Endothelial cell of umbilical vein (primary cell): ENCODE results near the gene NR6A1. TPM values are rescaled to one million over a fixed set of nuclear protein-coding genes. Genes with fewer than 3 reads are reported as not detected.

ENCODE experiments used
- BruUV-seq: library from RNA; stranded (reverse); fragments of 400-500 nt; replicated peaks from 2 replicates; lab custom pipeline; 2021; lab: Mats Ljungman, UMichigan
- CTCF ChIA-PET: fragments of 300-600, 350-600 bp; sonication (Branson Sonifier 250); formaldehyde crosslinking; loops from one replicate; lab custom pipeline; 2021; ENCODE audit warnings: antibody characterized with exemption, inconsistent platforms; lab: Charles Lee
- POLR2A ChIA-PET: fragments of 300-600, 350-600 bp; sonication (Branson Sonifier 250); formaldehyde crosslinking; loops from one replicate; lab custom pipeline; 2021; ENCODE audit warnings: antibody characterized with exemption, inconsistent platforms; lab: Charles Lee
- DNase-seq: peaks from one replicate; pipeline ENCODE4 v3.0.0-alpha.2; 2011; ENCODE audit warnings: low read depth, low spot score
- FAIRE-seq: peaks from 2 replicates; lab custom pipeline; 2011; peaks lifted over from hg19 to GRCh38; lab: Jason Lieb, UNC
- H2AFZ ChIP-seq: 2 replicates; pipeline ENCODE4 v1.6.0; 2012; ENCODE audit warnings: low read depth, low read length, control low read depth, inconsistent platforms
- H3K27ac ChIP-seq: 2 replicates; pipeline ENCODE4 v1.5.1; 2011; ENCODE audit warnings: low read depth, mild to moderate bottlenecking, control low read depth, low read length, moderate library complexity; ENCODE audit not compliant: insufficient read depth
- H3K27me3 ChIP-seq, 2 experiments: 2 replicates each; pipeline versions ENCODE4 v1.6.0 to v1.6.1; 2011; ENCODE audit warnings: low read length in 2 of 2, mixed read lengths in 1 of 2; ENCODE audit not compliant: control insufficient read depth in 2 of 2, insufficient read depth in 2 of 2
- H3K36me3 ChIP-seq, 2 experiments: 2 replicates in 1 of 2; 3 replicates in 1 of 2; pipeline ENCODE4 v1.5.1; 2011; ENCODE audit warnings: low read length in 2 of 2, mild to moderate bottlenecking in 1 of 2, moderate library complexity in 1 of 2; ENCODE audit not compliant: control insufficient read depth in 2 of 2, insufficient read depth in 2 of 2; ENCODE audit errors: extremely low read depth in 1 of 2
- H3K4me1 ChIP-seq: 3 replicates; pipeline ENCODE4 v1.5.1; 2011; ENCODE audit warnings: mild to moderate bottlenecking, low read length; ENCODE audit not compliant: control insufficient read depth, insufficient read depth; ENCODE audit errors: extremely low read depth
- H3K4me2 ChIP-seq: 2 replicates; pipeline ENCODE4 v1.6.1; 2011; ENCODE audit warnings: low read length, control low read depth, mixed read lengths; ENCODE audit not compliant: insufficient read depth
- H3K4me3 ChIP-seq, 3 experiments: fragments of 200-600 bp in 1 of 3; sonication (generic), shearing (Covaris generic) in 1 of 3; replicated peaks in 1 of 3; 2 replicates each; pipeline ENCODE4 v1.5.1; 2011 to 2016; ENCODE audit warnings: control low read depth in 3 of 3, low read length in 3 of 3, mild to moderate bottlenecking in 2 of 3, inconsistent platforms in 1 of 3, low read depth in 1 of 3, moderate library complexity in 1 of 3; ENCODE audit not compliant: insufficient read depth in 1 of 3
- H3K79me2 ChIP-seq: 2 replicates; pipeline ENCODE4 v1.6.0; 2012; ENCODE audit warnings: low read length, inconsistent platforms; ENCODE audit not compliant: control insufficient read depth, insufficient read depth
- H3K9ac ChIP-seq: replicated peaks from 2 replicates; pipeline ENCODE3; 2011; ENCODE audit warnings: low read length, control low read depth; ENCODE audit not compliant: insufficient read depth; ENCODE audit errors: extremely low read depth
- H3K9me1 ChIP-seq: replicated peaks from 3 replicates; pipeline ENCODE4 v1.6.0; 2011; ENCODE audit warnings: mild to moderate bottlenecking, low read length; ENCODE audit not compliant: control insufficient read depth, insufficient read depth; ENCODE audit errors: extremely low read depth
- H3K9me3 ChIP-seq: replicated peaks from 2 replicates; pipeline ENCODE4 v1.5.1; 2012; ENCODE audit warnings: low read length, inconsistent platforms; ENCODE audit not compliant: control insufficient read depth, insufficient read depth
- H4K20me1 ChIP-seq: replicated peaks from 2 replicates; pipeline ENCODE3; 2011; ENCODE audit warnings: mild to moderate bottlenecking, low read length; ENCODE audit not compliant: control insufficient read depth, insufficient read depth; ENCODE audit errors: extremely low read depth
- CTCF ChIP-seq, 2 donors: IDR thresholded peaks; 1 replicate in 1 of 2; 2 replicates in 1 of 2; pipeline ENCODE4 v1.5.1; 2011; ENCODE audit warnings: low read length in 2 of 2, mild to moderate bottlenecking in 2 of 2, moderate library complexity in 2 of 2, control low read depth in 1 of 2, inconsistent platforms in 1 of 2, low read depth in 1 of 2; ENCODE audit not compliant: insufficient read depth in 1 of 2; ENCODE audit errors: extremely low read depth in 1 of 2
- FOS ChIP-seq: IDR thresholded peaks from 2 replicates; pipeline ENCODE4 v1.6.1; 2011; ENCODE audit warnings: mild to moderate bottlenecking, low read length, moderate library complexity, borderline replicate concordance; ENCODE audit not compliant: insufficient read depth
- GATA2 ChIP-seq: IDR thresholded peaks from 2 replicates; pipeline ENCODE4 v1.7.0; 2011; ENCODE audit warnings: low read depth, mild to moderate bottlenecking, moderate library complexity, mixed read lengths, low read length; ENCODE audit not compliant: insufficient read length, insufficient read depth
- JUN ChIP-seq: IDR thresholded peaks from 2 replicates; pipeline ENCODE4 v1.6.1; 2011; ENCODE audit warnings: borderline replicate concordance, low read depth; ENCODE audit not compliant: insufficient read length, insufficient read depth
- MAX ChIP-seq: IDR thresholded peaks from 2 replicates; pipeline ENCODE4 v1.6.1; 2011; ENCODE audit not compliant: insufficient read depth, insufficient read length
- MYC ChIP-seq: IDR thresholded peaks from one replicate; pipeline ENCODE4 v1.6.1; 2011; ENCODE audit warnings: mild to moderate bottlenecking, low read depth, low read length
- POLR2A ChIP-seq: IDR thresholded peaks from 2 replicates; pipeline ENCODE4 v1.6.1; 2012; ENCODE audit warnings: low read depth, mild to moderate bottlenecking, control low read depth, low read length
- POLR2AphosphoS5 ChIP-seq: IDR thresholded peaks from 2 replicates; pipeline ENCODE4 v1.6.1; 2012; ENCODE audit warnings: low read depth, mild to moderate bottlenecking, control low read depth, low read length, moderate library complexity; ENCODE audit not compliant: insufficient read depth
- dilution Hi-C: fragments of 300-500 bp; cut with MboI; formaldehyde crosslinking; loops from one replicate; pipeline ENCODE4 v1.15.0; 2019; ENCODE audit warnings: low sequenced_read_pairs; ENCODE audit not compliant: extremely low pct_ligation_motif_present
- intact Hi-C: fragments of 100-400 bp; cut with micrococcal nuclease; formaldehyde crosslinking; loops from one replicate; pipeline ENCODE4 v1.10.0; 2022
- polyA plus RNA-seq, 4 experiments: library from polyadenylated mRNA; depleted of rRNA in 3 of 4; stranded (reverse) in 3 of 4; unstranded in 1 of 4; fragments of >200 nt; gene quantifications; 2 replicates each; pipeline versions ENCODE4 v1.2.1 to v1.2.3, GENCODE V29; 2011 to 2012; ENCODE audit warnings: missing spikeins in 1 of 4
- total RNA-seq: library from RNA; stranded (reverse); gene quantifications from 2 replicates; pipeline ENCODE4 v1.2.3, GENCODE V29; 2021

The NR6A1 gene
- total and polyA plus RNA-seq, 2 donors (not counting 3 experiments of a cell fraction or from before 2014, with no cell fraction given), result 0.17 to 1.2 TPM

- H3K27ac ChIP-seq, result no peak overlapping the region
- no peak overlapping the region for H3K4me3 ChIP-seq
Observed at GRCh38 chr9:124726886-124727285, 44.2 kb downstream of the NR6A1 start.

More at GRCh38 chr9:124726886-124727285, 44.2 kb downstream of the NR6A1 start:
- Histone ChIP-seq H2AFZ (no peak overlapping the region), H3K4me1 (no peaks in the 10 kb centered on the region), H3K9me3 (no peaks in the 10 kb centered on the region), H3K79me2 (no peaks in the 10 kb centered on the region), H3K4me2 (no peak overlapping the region), H4K20me1 (no peaks in the 10 kb centered on the region), H3K36me3 (no peaks in the 10 kb centered on the region), H3K9ac (no peak overlapping the region), H3K27me3 (no peaks in the 10 kb centered on the region), H3K9me1 (no peaks in the 10 kb centered on the region)
- no peak for DNase-seq
- intact Hi-C loops (no loop called here), dilution Hi-C loops (no loop called here)
- ChIA-PET CTCF (interaction anchor here (1.4 kb wide), 1 partner anchor 110 kb away, joined by 11 read pairs; no protein-coding TSS in a partner anchor), POLR2A (no interaction called here)
- no peak for TF ChIP-seq POLR2A
- TF ChIP-seq CTCF (IDR thresholded peaks at IDR 0.05; ENCODE audit: extremely low read depth in 1 of 2, insufficient read depth in 1 of 2, low read depth in 1 of 2, low read length in 2 of 2), result no peak
- TF ChIP-seq MYC, result no peak
- no peak for TF ChIP-seq JUN
- no peak for TF ChIP-seq POLR2AphosphoS5
- no peak for TF ChIP-seq FOS
- no peak for TF ChIP-seq GATA2
- no peak for TF ChIP-seq MAX
- BruUV-seq, result no TSS peak
- FAIRE-seq, result no peak
